GM21367 (cell line): Measurements from ENCODE around the gene JDP2.
A peak's percentile ranks its signal among the peaks of the same experiment; 100 is the strongest.

Experiments used
- ATAC-seq: cut with Tn5 transposase; IDR thresholded peaks from one replicate; pipeline ENCODE4 v1.9.1; 2021; ENCODE audit not compliant: unreplicated experiment

JDP2 gene

GRCh38 chr14:75511201-75511600 lies 83.4 kb downstream of the JDP2 start:
- ATAC-seq, result no peak

- ATAC-seq, result peak; percentile 26
Observed at GRCh38 chr14:75513911-75514672, 86.3 kb downstream of the JDP2 start.

DNA sequence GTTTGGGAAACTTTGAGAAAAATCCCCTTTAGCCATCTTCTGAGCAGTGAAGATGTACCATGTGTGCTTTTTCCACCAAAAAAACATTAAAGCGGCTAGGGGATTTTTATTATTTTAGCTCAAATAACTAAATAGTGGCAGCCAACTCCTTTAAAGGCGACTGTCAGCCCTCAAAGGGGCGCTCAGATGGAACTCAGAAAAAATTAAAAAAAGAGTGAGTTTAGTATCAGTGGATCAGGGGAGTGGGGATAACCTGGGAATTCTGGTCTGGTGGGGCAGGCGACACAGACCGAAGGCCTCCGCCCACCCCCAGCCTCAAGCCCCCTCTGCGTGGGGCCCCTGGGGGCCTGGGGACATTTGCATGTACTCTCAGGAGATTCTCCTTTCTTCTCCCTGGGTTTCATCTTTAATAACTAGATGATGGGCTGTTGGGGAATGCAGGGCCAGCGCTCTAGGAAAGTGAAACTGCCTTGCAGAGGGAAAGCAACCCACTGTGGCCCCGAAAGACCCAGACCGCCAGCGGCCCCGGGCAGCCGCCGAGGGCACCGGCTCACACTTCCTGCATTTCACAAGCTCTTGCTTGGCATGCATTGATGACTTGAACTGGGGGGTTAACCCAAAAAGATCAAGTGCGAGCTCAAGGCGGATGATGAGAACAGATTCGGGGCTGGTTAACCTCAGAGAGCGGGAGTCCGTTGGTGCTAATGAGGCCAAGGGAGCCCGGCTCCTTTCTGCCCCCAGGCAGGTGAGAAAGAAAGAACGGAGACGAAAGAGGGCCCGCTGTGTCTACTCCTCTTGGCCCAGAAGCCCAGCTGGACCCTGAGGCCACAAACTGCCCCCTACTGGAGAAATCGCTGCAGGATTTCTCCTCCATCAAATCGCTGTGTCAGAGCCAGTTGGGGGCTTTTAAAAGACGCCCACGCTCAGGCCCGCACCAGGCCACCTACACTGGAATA lies 87.1 kb downstream of the JDP2 start:
- peak; percentile 51 for ATAC-seq

DNA sequence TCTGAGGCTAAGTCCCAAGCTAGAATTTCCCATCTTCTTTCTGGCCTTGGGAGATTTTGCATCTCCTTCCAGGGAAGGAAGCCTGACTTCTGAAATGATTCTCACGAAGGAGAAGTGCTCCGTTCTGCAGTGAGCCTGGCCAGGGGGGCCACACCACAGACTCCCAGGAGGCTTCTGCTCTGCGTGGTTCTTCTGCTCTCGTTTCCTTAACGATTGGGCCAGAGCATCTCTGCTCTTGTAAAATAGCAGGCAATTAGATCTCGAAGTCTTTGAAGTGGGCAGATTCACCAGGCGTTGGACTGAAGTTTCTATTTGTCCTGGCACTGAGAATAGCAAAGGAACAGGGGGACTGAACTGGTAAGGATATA lies 87.8 kb downstream of the JDP2 start:
- peak; percentile 36 for ATAC-seq

DNA sequence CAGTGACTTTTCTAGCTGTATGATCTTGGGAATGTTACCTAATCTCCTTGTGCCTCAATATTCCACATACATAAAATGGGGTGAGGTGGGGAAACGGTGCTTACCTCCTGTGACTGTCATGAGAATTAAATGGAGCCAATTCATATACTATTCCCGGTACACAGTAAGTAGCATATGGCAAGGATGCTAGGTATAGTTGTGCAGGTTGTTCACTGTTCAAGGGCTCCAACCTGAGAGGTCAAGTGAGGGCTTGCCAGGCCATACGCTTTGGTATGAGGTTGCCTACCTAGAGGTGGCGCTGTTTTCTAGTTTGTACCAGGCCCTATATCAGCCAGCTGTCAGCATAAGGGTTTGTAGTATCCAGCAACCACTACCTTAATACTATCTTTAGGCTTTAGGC lies 90.8 kb downstream of the JDP2 start:
- no peak for ATAC-seq

DNA sequence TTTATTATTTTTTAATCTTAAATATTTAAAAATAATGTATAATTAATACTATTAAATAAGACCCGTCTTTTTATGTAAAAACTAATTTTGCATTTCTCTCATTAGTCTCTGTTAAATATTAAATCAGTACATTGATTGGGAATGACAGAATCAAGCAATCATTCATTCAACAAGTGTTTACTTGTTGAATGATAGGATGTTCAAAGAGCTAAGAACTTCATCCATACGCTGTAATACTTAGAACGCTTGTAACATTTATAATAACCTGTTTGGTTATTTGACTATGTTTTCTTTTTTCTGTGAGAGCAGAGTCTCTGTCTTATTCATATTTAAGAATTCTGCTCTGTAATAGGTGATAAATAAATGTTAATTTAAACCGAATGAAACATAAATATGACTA lies 91.6 kb downstream of the JDP2 start:
- no peak for ATAC-seq

- no peak for ATAC-seq
Observed at GRCh38 chr14:75519826-75520728, 92.3 kb downstream of the JDP2 start.

DNA sequence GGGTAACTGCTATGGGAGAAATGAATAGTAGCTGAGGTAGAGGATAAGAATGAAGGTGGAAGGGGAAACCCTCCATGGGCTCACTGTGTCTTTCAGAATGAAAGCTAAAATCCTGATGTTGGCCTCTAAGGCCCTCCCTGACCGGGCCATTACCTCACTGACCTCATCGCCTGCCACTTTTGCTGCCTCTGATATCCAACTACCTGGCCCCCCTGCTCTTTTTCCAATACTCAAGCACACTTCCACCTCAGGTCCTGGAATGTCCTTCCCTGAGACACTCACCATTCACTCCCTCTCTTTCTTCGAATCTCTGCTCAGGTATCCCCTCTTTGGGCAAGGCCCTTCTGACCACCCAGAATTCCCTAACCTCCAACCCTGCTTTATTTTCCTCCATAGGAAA lies 93.0 kb downstream of the JDP2 start:
- ATAC-seq, result no peak

GRCh38 chr14:75521415-75522199 lies 93.8 kb downstream of the JDP2 start:
- no peak for ATAC-seq

DNA sequence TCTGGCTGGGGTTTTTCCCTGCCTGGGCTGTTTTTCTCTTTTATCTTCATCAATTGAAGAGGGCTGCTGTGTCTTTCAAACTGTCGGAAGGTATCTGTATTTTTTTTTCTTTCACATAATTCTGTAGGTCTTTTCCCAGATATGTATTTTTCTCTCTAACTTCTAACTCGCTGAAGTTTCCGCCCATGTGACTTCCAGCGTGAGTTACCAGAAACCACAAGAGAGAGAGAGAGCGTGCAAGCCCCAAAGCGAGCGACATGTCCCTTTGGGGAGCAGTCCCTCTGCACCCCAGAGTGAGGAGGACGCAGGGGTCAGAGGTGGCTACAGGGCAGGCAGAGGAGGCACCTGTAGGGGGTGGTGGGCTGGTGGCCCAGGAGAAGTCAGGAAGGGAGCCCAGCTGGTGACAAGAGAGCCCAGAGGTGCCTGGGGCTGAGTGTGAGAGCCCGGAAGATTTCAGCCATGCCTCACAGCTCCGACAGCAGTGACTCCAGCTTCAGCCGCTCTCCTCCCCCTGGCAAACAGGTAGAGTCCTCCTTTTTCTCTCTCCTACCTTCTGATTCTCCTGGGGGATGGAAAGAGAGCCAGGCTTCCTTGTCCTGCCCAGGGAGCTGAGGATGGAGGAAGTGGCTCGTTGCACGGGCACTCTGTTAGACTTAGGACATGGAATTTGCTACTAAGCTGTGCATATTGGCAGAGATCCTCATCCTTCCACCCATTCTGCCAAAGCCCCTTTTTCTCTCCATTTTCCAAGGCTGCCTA lies 94.6 kb downstream of the JDP2 start, which contains the start of gene BATF:
TSS of gene BATF (plus strand) at position 246 of the 759 bp plus-strand sequence. CDS start at position 460, 214 bp downstream.
- ATAC-seq, result peak; percentile 50

- no peak for ATAC-seq
Observed at GRCh38 chr14:75522983-75523318, 95.1 kb downstream of the JDP2 start.
